ENCODE measurements around the gene TLK1.

The TLK1 gene

GRCh38 chr2:171185165-171185818, 24.6 kb upstream of the TLK1 start:
- Histone ChIP-seq H3K27me3 (ENCODE audit: insufficient read depth, poor library complexity, severe bottlenecking) (no peaks in the 10 kb centered on the region), H3K27ac (replicated peaks) (no peak overlapping the region), H3K4me3 (replicated peaks; ENCODE audit: insufficient read depth, low read length) (no peak overlapping the region)
- DNase-seq (ENCODE audit: low read depth in 1 of 2, low spot score in 1 of 2): no peak
- TF ChIP-seq SPI1 (IDR thresholded peaks at IDR 0.05; ENCODE audit: borderline replicate concordance, low read depth) (no peak), POLR2AphosphoS5 (IDR thresholded peaks at IDR 0.05; ENCODE audit: low read depth) (no peak), REST (IDR thresholded peaks at IDR 0.05; ENCODE audit: insufficient replicate concordance, low read depth) (no peak), GABPA (IDR thresholded peaks at IDR 0.05; ENCODE audit: low read depth) (no peak), CTCF (IDR thresholded peaks at IDR 0.05; ENCODE audit: insufficient read depth, low read length) (no peak)

DNA sequence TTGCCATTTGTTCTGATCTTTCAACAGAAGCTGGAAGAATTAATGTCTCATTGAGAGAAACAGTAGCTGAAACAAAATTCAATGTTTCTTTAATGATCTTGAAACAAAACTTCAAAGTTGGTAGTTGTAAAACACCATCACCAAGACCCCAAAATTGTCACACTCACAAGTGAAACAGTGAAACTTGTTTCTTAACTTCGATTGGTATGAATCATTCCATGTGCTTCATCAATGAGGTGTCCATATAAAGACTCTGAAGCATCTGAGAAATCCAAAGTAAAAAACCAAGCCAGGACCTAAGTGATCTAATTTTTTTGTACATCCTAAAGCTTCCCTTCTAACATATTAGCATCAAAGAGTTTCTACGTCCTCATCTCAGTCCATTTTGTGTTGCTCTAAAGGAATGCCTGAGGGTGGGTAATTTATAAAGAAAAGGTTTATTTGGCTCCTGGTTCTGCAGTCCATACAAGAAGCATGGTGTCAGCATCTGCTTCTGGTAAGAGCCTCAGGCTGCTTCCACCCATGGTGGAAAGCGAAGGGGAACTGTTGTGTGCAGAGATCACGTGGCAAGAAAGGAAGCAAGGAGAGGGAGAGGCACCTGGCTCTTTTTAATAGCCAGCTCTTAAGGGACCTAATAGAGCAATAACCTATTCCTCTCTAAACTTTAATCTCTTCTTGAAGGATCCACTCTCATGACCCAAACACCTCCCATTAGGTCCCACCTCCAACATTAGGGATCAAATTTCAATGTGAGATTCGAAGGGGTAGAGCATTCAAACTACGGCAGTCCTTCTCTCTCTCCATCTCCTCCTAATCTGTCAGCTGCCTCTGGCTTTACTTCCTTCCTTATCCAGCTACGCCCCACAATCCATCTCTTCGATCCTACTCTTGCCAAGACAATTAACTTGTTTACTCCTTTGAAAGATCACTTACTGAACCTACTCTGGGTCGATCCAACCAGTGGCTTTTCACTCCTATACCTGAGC, 20.7 kb upstream of the TLK1 start:
- H3K27ac ChIP-seq (replicated peaks): no peak overlapping the region
- no peaks in the 10 kb centered on the region for H3K27me3 ChIP-seq (ENCODE audit: insufficient read depth, poor library complexity, severe bottlenecking)
- no peak overlapping the region for H3K4me3 ChIP-seq (replicated peaks; ENCODE audit: insufficient read depth, low read length)
- no peak for DNase-seq (ENCODE audit: low read depth in 1 of 2, low spot score in 1 of 2)
- TF ChIP-seq POLR2AphosphoS5 (IDR thresholded peaks at IDR 0.05; ENCODE audit: low read depth) (no peak), CTCF (IDR thresholded peaks at IDR 0.05; ENCODE audit: insufficient read depth, low read length) (no peak), GABPA (IDR thresholded peaks at IDR 0.05; ENCODE audit: low read depth) (no peak), SPI1 (IDR thresholded peaks at IDR 0.05; ENCODE audit: borderline replicate concordance, low read depth) (no peak)

GRCh38 chr2:171180229-171180930, 19.7 kb upstream of the TLK1 start:
- DNase-seq (ENCODE audit: low read depth in 1 of 2, low spot score in 1 of 2): no peak
- H3K27me3 ChIP-seq (ENCODE audit: insufficient read depth, poor library complexity, severe bottlenecking): no peaks in the 10 kb centered on the region
- no peak overlapping the region for H3K27ac ChIP-seq (replicated peaks)
- no peak overlapping the region for H3K4me3 ChIP-seq (replicated peaks; ENCODE audit: insufficient read depth, low read length)
- TF ChIP-seq POLR2AphosphoS5 (IDR thresholded peaks at IDR 0.05; ENCODE audit: low read depth) (no peak), CTCF (IDR thresholded peaks at IDR 0.05; ENCODE audit: insufficient read depth, low read length) (no peak), REST (IDR thresholded peaks at IDR 0.05; ENCODE audit: insufficient replicate concordance, low read depth) (no peak), SPI1 (IDR thresholded peaks at IDR 0.05; ENCODE audit: borderline replicate concordance, low read depth) (peak; percentile 66)

All from HL-60 (cell line).